ENCODE data around the gene MNX1.

DNA sequence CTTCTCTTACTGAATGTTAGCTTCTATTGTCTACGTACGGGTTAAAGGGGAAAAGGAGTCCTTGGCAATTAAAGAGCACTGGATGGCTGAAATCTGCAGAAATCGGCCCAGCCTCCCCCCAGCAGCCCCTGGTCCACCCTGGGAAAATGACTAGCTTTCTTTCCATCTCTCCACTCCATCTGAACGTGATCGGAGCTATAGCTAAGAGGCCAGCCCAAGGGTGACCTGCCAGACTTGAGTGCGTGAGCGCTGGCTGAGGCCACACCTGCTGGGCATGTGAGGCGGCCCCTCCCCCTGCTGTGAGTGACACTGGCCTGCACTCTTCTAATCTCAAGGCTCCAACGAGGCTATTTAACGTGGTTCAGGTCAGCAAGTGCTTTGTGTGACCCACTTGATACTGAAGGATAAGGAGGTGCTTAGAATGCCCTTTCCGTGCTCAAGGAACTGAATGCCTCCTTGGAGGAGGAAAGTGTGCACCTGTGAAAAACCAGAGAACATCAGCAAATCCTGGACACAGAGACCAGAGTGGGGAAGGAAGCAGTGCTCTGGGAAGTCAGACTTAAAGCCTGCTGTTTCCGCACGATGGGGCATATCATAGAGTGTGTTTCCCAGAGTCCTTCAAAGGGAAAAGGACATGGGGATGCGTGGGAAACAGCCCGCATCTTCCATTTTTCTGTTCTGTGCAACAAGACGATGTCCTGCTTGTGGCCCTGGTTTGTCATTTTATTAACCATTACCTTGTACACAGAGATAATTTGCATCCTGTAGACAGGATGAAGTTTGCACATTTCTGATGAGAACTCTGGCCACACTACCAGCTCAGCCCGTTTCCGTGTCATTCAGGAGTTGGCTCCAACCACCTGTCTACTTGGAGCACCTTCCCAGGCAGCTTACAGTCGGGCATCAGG is 12.5 kb upstream of the MNX1 start:
- TF ChIP-seq CTCF (conservative IDR thresholded peaks at IDR 0.05; ENCODE audit: low read length) (no peak), EZH2phosphoT487 (IDR thresholded peaks at IDR 0.05; ENCODE audit: borderline replicate concordance, low read depth, low read length) (0 out of 2 replicates have a peak, but pooled peaks have one; percentile 64)

Data from OCI-LY7 (cell line).